GM12875 (cell line): ENCODE results near the gene EHBP1.

Experiments
- H3K4me3 ChIP-seq: one replicate; pipeline ENCODE4 v1.5.1; 2011; ENCODE audit warnings: low read depth, low read length, control low read depth
- CTCF ChIP-seq: IDR thresholded peaks from 2 replicates; pipeline ENCODE4 v1.5.1; 2011; ENCODE audit warnings: low read depth, mild to moderate bottlenecking, control low read depth, inconsistent platforms, low read length, moderate library complexity, borderline replicate concordance; ENCODE audit not compliant: insufficient read depth

Gene EHBP1

GRCh38 chr2:63040586-63040985 lies 335.1 kb downstream of the EHBP1 start:
- no peak for TF ChIP-seq CTCF
- no peak overlapping the region for H3K4me3 ChIP-seq

GRCh38 chr2:63041592-63041991 lies 336.1 kb downstream of the EHBP1 start:
- H3K4me3 ChIP-seq = no peak overlapping the region
- TF ChIP-seq CTCF = no peak

- H3K4me3 ChIP-seq = no peak overlapping the region
- TF ChIP-seq CTCF = no peak
Observed at GRCh38 chr2:63044362-63045327, 339.1 kb downstream of the EHBP1 start.

- TF ChIP-seq CTCF = no peak
- H3K4me3 ChIP-seq = no peak overlapping the region
Observed at GRCh38 chr2:63046552-63046951, 341.0 kb downstream of the EHBP1 start.

- H3K4me3 ChIP-seq = no peak overlapping the region
Observed at GRCh38 chr2:63046961-63047320, 341.4 kb downstream of the EHBP1 start.

GRCh38 chr2:63047321-63048279 lies 342.1 kb downstream of the EHBP1 start:
- H3K4me3 ChIP-seq = peak overlapping the region; percentile 43
- peak; percentile 21; the same call in 1 of the 2 replicates for TF ChIP-seq CTCF

More at GRCh38 chr2:63046961-63047320, 341.4 kb downstream of the EHBP1 start:
- no peak for TF ChIP-seq CTCF
